ENCODE results near the gene KRTAP1-3.
"Not testable (repeated sequence)": the region's sequence is repeated elsewhere in the genome, so short reads cannot be mapped to it uniquely, and the experiment has no call there.

Gene KRTAP1-3

DNA sequence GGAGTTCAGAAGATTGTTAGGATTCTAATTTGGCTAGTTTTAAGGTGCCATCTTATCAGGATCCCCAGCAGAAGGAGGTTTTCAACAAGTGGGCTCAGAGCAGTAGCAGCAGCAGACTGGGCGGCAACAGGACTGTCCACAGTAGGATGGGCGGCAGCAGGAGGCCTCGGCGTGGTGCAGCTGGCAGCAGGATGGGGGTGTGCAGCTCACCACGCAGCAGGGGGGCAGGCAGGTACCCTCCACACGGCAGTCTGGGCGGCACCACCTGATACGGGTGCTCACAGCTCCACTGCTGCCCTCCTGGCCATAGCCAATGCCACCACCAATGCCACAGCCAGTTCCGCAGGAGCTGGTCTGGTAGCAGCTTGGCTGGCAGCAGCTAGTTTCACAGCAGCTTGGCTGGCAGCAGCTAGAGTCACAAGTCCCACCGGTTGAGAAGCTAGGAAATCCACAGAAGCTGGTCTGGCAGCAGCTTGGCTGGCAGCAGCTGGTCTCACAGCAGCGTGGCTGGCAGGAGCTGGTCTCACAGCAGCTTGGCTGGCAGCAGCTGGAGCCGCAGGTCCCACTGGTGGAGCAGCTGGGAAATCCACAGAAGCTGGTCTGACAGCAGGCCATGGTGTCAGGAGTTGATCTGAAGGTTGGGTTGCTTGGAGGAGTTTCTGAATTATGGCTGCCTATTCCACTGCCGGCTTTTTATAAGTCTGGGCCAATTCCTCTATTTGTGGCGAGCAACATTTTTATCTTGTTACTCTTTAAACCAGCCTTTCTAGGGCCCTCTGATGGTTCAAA lies 6.3 kb upstream of the KRTAP1-3 start, which contains the start of gene KRTAP1-1:
KRTAP1-1 (minus strand) TSS at position 668 of the 789 bp plus-strand sequence; CDS start at position 615, 53 bp downstream.
- not testable (repeated sequence) for H3K27ac ChIP-seq (replicated peaks); DNase-seq (ENCODE audit: low read depth in 1 of 2, low spot score in 1 of 2); H3K27me3 ChIP-seq (ENCODE audit: insufficient read depth, poor library complexity, severe bottlenecking); H3K4me3 ChIP-seq (replicated peaks; ENCODE audit: insufficient read depth, low read length)

GRCh38 chr17:41037853-41038350 lies 3.2 kb upstream of the KRTAP1-3 start:
- Histone ChIP-seq H3K27me3 (ENCODE audit: insufficient read depth, poor library complexity, severe bottlenecking) (no peaks in the 10 kb centered on the region), H3K4me3 (replicated peaks; ENCODE audit: insufficient read depth, low read length) (no peak overlapping the region), H3K27ac (replicated peaks) (no peak overlapping the region)
- no peak for DNase-seq (ENCODE audit: low read depth in 1 of 2, low spot score in 1 of 2)
- TF ChIP-seq, protein P1, sequence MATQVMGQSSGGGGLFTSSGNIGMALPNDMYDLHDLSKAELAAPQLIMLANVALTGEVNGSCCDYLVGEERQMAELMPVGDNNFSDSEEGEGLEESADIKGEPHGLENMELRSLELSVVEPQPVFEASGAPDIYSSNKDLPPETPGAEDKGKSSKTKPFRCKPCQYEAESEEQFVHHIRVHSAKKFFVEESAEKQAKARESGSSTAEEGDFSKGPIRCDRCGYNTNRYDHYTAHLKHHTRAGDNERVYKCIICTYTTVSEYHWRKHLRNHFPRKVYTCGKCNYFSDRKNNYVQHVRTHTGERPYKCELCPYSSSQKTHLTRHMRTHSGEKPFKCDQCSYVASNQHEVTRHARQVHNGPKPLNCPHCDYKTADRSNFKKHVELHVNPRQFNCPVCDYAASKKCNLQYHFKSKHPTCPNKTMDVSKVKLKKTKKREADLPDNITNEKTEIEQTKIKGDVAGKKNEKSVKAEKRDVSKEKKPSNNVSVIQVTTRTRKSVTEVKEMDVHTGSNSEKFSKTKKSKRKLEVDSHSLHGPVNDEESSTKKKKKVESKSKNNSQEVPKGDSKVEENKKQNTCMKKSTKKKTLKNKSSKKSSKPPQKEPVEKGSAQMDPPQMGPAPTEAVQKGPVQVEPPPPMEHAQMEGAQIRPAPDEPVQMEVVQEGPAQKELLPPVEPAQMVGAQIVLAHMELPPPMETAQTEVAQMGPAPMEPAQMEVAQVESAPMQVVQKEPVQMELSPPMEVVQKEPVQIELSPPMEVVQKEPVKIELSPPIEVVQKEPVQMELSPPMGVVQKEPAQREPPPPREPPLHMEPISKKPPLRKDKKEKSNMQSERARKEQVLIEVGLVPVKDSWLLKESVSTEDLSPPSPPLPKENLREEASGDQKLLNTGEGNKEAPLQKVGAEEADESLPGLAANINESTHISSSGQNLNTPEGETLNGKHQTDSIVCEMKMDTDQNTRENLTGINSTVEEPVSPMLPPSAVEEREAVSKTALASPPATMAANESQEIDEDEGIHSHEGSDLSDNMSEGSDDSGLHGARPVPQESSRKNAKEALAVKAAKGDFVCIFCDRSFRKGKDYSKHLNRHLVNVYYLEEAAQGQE (IDR thresholded peaks at IDR 0.05; ENCODE audit: insufficient replicate concordance, low read depth) = no peak

- TF ChIP-seq POLR2AphosphoS5 (IDR thresholded peaks at IDR 0.05; ENCODE audit: low read depth) (no peak), SPI1 (IDR thresholded peaks at IDR 0.05; ENCODE audit: borderline replicate concordance, low read depth) (no peak), GABPA (IDR thresholded peaks at IDR 0.05; ENCODE audit: low read depth) (no peak)
- TF ChIP-seq, protein P2, sequence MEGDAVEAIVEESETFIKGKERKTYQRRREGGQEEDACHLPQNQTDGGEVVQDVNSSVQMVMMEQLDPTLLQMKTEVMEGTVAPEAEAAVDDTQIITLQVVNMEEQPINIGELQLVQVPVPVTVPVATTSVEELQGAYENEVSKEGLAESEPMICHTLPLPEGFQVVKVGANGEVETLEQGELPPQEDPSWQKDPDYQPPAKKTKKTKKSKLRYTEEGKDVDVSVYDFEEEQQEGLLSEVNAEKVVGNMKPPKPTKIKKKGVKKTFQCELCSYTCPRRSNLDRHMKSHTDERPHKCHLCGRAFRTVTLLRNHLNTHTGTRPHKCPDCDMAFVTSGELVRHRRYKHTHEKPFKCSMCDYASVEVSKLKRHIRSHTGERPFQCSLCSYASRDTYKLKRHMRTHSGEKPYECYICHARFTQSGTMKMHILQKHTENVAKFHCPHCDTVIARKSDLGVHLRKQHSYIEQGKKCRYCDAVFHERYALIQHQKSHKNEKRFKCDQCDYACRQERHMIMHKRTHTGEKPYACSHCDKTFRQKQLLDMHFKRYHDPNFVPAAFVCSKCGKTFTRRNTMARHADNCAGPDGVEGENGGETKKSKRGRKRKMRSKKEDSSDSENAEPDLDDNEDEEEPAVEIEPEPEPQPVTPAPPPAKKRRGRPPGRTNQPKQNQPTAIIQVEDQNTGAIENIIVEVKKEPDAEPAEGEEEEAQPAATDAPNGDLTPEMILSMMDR (IDR thresholded peaks at IDR 0.05; ENCODE audit: insufficient read depth, low read length) = no peak
- TF ChIP-seq, protein P1 (IDR thresholded peaks at IDR 0.05; ENCODE audit: insufficient replicate concordance, low read depth) = no peak
- H3K4me3 ChIP-seq (replicated peaks; ENCODE audit: insufficient read depth, low read length) = no peak within 1 kb of the TSS
- H3K27ac ChIP-seq (replicated peaks) = no peak within 1 kb of the TSS
- no peak for DNase-seq (ENCODE audit: low read depth in 1 of 2, low spot score in 1 of 2)
- H3K27me3 ChIP-seq (ENCODE audit: insufficient read depth, poor library complexity, severe bottlenecking) = peaks cover 3% of the 10 kb centered on the region
Measured at GRCh38 chr17:41029633-41030245, 4.9 kb downstream of the KRTAP1-3 start, which contains the start of gene KRTAP1-4. KRTAP1-4 (minus strand) TSS chr17:41030195; CDS start chr17:41030078, 117 bp downstream.

GRCh38 chr17:41026715-41027471 lies 7.8 kb downstream of the KRTAP1-3 start, which contains the start of gene KRTAP1-5:
KRTAP1-5 (minus strand) TSS chr17:41027208; CDS start chr17:41027155, 53 bp downstream.
- DNase-seq (ENCODE audit: low read depth in 1 of 2, low spot score in 1 of 2) = no peak
- Histone ChIP-seq H3K27me3 (ENCODE audit: insufficient read depth, poor library complexity, severe bottlenecking) (peaks cover 3% of the 10 kb centered on the region), H3K27ac (replicated peaks) (no peak within 1 kb of the TSS), H3K4me3 (replicated peaks; ENCODE audit: insufficient read depth, low read length) (no peak within 1 kb of the TSS)
- no peak for TF ChIP-seq GABPA (IDR thresholded peaks at IDR 0.05; ENCODE audit: low read depth)
- TF ChIP-seq POLR2AphosphoS5 (IDR thresholded peaks at IDR 0.05; ENCODE audit: low read depth) = no peak
- TF ChIP-seq, protein P2 (IDR thresholded peaks at IDR 0.05; ENCODE audit: insufficient read depth, low read length) = no peak
- no peak for TF ChIP-seq SPI1 (IDR thresholded peaks at IDR 0.05; ENCODE audit: borderline replicate concordance, low read depth)
- TF ChIP-seq, protein P1 (IDR thresholded peaks at IDR 0.05; ENCODE audit: insufficient replicate concordance, low read depth) = no peak

Data from HL-60 (cell line).